ENCODE data around the gene TSHZ1.

DNA sequence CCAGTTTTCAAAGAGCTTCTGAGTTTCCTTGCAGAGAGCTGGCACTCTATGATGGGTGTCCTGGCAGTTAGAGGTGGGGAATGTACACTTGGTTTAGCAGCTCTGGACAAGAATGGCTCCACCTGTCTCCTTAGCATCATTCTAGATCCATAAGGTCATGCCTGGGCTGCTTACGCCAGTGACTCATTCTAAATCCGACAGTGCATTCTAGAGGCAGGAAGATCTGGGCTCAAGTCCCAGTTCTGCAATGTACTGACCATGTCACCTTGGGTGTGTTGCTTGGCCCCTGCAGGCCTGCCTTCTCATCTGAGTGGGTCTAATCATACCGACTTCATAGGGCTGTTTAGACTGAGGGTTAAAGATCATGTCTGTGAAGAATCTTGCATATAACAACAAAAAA, 48.1 kb upstream of the TSHZ1 start:
- TF ChIP-seq CREB1 (CRISPR knock-in tag; IDR thresholded peaks at IDR 0.05; ENCODE audit: low read depth) (no peak), POLR2AphosphoS5 (IDR thresholded peaks at IDR 0.05; ENCODE audit: low read depth) (no peak), EZH2 (IDR thresholded peaks at IDR 0.05; ENCODE audit: low read depth, unreplicated experiment) (no peak), ZNF331 (CRISPR knock-in tag; IDR thresholded peaks at IDR 0.05; ENCODE audit: low read depth) (no peak), JUNB (IDR thresholded peaks at IDR 0.05; ENCODE audit: unreplicated experiment) (no peak), ZNF114 (CRISPR knock-in tag; IDR thresholded peaks at IDR 0.05) (no peak)
- TF ChIP-seq, protein P1, sequence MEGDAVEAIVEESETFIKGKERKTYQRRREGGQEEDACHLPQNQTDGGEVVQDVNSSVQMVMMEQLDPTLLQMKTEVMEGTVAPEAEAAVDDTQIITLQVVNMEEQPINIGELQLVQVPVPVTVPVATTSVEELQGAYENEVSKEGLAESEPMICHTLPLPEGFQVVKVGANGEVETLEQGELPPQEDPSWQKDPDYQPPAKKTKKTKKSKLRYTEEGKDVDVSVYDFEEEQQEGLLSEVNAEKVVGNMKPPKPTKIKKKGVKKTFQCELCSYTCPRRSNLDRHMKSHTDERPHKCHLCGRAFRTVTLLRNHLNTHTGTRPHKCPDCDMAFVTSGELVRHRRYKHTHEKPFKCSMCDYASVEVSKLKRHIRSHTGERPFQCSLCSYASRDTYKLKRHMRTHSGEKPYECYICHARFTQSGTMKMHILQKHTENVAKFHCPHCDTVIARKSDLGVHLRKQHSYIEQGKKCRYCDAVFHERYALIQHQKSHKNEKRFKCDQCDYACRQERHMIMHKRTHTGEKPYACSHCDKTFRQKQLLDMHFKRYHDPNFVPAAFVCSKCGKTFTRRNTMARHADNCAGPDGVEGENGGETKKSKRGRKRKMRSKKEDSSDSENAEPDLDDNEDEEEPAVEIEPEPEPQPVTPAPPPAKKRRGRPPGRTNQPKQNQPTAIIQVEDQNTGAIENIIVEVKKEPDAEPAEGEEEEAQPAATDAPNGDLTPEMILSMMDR (conservative IDR thresholded peaks at IDR 0.05; ENCODE audit: low read depth in 2 of 2), result no peak
- TF ChIP-seq, protein P2, sequence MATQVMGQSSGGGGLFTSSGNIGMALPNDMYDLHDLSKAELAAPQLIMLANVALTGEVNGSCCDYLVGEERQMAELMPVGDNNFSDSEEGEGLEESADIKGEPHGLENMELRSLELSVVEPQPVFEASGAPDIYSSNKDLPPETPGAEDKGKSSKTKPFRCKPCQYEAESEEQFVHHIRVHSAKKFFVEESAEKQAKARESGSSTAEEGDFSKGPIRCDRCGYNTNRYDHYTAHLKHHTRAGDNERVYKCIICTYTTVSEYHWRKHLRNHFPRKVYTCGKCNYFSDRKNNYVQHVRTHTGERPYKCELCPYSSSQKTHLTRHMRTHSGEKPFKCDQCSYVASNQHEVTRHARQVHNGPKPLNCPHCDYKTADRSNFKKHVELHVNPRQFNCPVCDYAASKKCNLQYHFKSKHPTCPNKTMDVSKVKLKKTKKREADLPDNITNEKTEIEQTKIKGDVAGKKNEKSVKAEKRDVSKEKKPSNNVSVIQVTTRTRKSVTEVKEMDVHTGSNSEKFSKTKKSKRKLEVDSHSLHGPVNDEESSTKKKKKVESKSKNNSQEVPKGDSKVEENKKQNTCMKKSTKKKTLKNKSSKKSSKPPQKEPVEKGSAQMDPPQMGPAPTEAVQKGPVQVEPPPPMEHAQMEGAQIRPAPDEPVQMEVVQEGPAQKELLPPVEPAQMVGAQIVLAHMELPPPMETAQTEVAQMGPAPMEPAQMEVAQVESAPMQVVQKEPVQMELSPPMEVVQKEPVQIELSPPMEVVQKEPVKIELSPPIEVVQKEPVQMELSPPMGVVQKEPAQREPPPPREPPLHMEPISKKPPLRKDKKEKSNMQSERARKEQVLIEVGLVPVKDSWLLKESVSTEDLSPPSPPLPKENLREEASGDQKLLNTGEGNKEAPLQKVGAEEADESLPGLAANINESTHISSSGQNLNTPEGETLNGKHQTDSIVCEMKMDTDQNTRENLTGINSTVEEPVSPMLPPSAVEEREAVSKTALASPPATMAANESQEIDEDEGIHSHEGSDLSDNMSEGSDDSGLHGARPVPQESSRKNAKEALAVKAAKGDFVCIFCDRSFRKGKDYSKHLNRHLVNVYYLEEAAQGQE (IDR thresholded peaks at IDR 0.05; ENCODE audit: unreplicated experiment), result no peak

All from GM23338 (cell line).